Right lung (tissue), 5 donors: ENCODE data around the gene CRYM. TPM values are rescaled to one million over a fixed set of nuclear protein-coding genes. Genes with fewer than 3 reads are reported as not detected.

Experiments
- polyA plus RNA-seq, 5 donors: library from polyadenylated mRNA; unstranded; fragments of 120-200 nt; gene quantifications; one replicate each; pipeline versions ENCODE4 v1.2.1 to v1.2.3, GENCODE V29; 2013; ENCODE audit warnings: inconsistent platforms in 1 of 5, low replicate concordance in 1 of 5; ENCODE audit not compliant: insufficient read length in 5 of 5, insufficient read depth in 1 of 5

Gene CRYM
- polyA plus RNA-seq, 5 donors = 0.98 to 1.3 (median 1.2) TPM

Other genes starting within 250 kb of the CRYM start
- 1 to 10 TPM in 4 of 5 donors, under 1 TPM in 1; 0.69 to 4.5 (median 2.8) TPM for gene DNAH3, start 127.4 kb downstream of the CRYM start, polyA plus RNA-seq
- 10 to 100 TPM; 34.9 to 45.7 (median 39.4) TPM for gene LDAF1, start 119.6 kb downstream of the CRYM start, polyA plus RNA-seq
- gene ZP2, start 66.7 kb downstream of the CRYM start, polyA plus RNA-seq = 1 to 10 TPM; 1.2 to 5.3 (median 4.1) TPM
- gene ANKS4B, start 44.6 kb downstream of the CRYM start, polyA plus RNA-seq = under 1 TPM; 0.06 to 0.13 (median 0.07) TPM